ENCODE results near the gene RPTOR. TPM values are rescaled to one million over a fixed set of nuclear protein-coding genes. Genes with fewer than 3 reads are reported as not detected.

RPTOR gene
- total RNA-seq, 1 experiment from 2014 or later: 58.0 TPM

DNA sequence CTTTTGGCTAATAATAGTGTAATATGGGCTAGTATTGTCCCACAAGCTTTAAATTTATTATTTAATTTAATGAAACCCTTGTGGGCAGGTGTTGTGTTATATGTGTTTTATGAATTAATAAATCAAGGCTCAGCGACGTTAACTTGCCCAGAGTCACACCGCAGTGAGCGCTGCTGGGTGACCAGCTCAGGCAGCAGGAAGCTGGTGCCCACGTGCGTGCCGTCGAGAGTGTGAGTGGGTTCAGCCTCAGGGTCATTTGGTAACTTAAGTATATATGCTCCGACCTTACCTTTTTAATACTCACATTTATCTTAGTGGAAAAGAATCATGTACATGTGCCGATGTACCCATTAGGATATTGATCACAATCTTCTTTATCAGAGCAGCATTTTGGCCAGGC, 309.6 kb downstream of the RPTOR start:
- CTCF ChIA-PET: interaction anchor here (0.6 kb wide), 1 partner anchor 155 kb away, joined by 5 read pairs; no protein-coding TSS in a partner anchor
- in situ Hi-C loops (cut with HindIII; ENCODE audit: low pct_unique_long_range_greater_than_20kb, low sequenced_read_pairs) (no loop called here), intact Hi-C loops (cut with micrococcal nuclease; ENCODE audit: unreplicated experiment) (no loop called here)
- H3K27ac ChIP-seq (ENCODE audit: low read length): no peak overlapping the region
- no peaks in the 10 kb centered on the region for H3K36me3 ChIP-seq (ENCODE audit: control insufficient read depth, insufficient read depth, low read length)
- H3K4me3 ChIP-seq (ENCODE audit: low read depth in 2 of 2, low read length in 2 of 2): no peak overlapping the region
- no peaks in the 10 kb centered on the region for H3K27me3 ChIP-seq (ENCODE audit: control insufficient read depth, insufficient read depth, low read length)
- H3K9me3 ChIP-seq (ENCODE audit: control insufficient read depth, insufficient read depth, low read depth, low read length): no peaks in the 10 kb centered on the region
- POLR2A ChIA-PET: no interaction called here
- peaks cover 16% of the 10 kb centered on the region for H3K4me1 ChIP-seq (ENCODE audit: control insufficient read depth, insufficient read depth, low read length)
- BruUV-seq (replicated peaks): no TSS peak
- ATAC-seq (no peak), DNase-seq (ENCODE audit: low read depth, low spot score) (no peak)
- TF ChIP-seq TCF7L2 (IDR thresholded peaks at IDR 0.05; ENCODE audit: low read depth, low read length): no peak

DNA sequence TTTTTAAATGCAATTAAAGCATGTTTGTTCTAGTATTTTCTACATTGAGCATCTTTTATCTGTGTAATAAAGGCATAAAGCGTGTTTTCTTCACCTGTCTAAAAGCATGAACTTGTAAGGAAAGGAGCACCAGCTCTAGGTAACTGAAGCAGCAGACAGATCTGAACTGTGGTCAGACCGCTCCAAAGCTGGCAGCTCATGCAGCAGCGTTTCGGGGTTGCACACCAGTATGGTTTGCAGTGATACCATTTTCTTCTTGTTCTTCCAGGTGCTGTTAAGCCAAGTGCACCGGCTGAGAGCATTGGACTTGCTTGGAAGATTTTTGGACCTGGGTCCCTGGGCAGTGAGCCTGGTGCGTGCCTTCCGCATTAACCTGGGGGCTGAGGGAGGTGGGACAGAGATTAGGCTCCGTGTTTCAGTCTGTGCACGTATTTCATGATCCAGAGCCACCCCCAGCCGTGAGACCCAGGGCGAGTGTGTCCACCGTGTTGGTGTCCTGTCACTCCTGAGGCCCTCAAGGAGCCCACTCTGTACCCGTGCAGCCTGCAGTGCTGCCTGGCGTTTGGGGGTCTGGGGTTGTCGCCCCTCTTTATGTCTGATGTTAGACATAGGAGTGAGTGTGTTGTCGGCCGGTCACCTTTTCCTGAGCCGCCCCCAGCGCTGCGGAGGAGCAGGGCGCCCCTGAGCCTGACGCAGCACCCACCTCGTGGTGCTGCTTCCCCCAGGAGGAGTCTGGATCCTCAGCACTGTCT, 310.7 kb downstream of the RPTOR start:
- POLR2A ChIA-PET: interaction anchor here (0.9 kb wide), 1 partner anchor 240 kb away, joined by 4 read pairs; no protein-coding TSS in a partner anchor
- peak overlapping the region; percentile 88 for H3K27ac ChIP-seq (ENCODE audit: low read length)
- no peaks in the 10 kb centered on the region for H3K9me3 ChIP-seq (ENCODE audit: control insufficient read depth, insufficient read depth, low read depth, low read length)
- intact Hi-C loops (cut with micrococcal nuclease; ENCODE audit: unreplicated experiment): no loop called here
- no peaks in the 10 kb centered on the region for H3K36me3 ChIP-seq (ENCODE audit: control insufficient read depth, insufficient read depth, low read length)
- no peak overlapping the region for H3K4me3 ChIP-seq (ENCODE audit: low read depth in 2 of 2, low read length in 2 of 2)
- ATAC-seq (no peak), DNase-seq (ENCODE audit: low read depth, low spot score) (no peak)
- CTCF ChIA-PET: no interaction called here
- TF ChIP-seq SIN3A (IDR thresholded peaks at IDR 0.05; ENCODE audit: borderline replicate concordance, insufficient read depth, low read depth, low read length) (no peak), POLR2AphosphoS5 (IDR thresholded peaks at IDR 0.05; ENCODE audit: low read depth, low read length) (no peak), TCF7L2 (IDR thresholded peaks at IDR 0.05; ENCODE audit: low read depth, low read length) (no peak)
- TF ChIP-seq, protein P1, sequence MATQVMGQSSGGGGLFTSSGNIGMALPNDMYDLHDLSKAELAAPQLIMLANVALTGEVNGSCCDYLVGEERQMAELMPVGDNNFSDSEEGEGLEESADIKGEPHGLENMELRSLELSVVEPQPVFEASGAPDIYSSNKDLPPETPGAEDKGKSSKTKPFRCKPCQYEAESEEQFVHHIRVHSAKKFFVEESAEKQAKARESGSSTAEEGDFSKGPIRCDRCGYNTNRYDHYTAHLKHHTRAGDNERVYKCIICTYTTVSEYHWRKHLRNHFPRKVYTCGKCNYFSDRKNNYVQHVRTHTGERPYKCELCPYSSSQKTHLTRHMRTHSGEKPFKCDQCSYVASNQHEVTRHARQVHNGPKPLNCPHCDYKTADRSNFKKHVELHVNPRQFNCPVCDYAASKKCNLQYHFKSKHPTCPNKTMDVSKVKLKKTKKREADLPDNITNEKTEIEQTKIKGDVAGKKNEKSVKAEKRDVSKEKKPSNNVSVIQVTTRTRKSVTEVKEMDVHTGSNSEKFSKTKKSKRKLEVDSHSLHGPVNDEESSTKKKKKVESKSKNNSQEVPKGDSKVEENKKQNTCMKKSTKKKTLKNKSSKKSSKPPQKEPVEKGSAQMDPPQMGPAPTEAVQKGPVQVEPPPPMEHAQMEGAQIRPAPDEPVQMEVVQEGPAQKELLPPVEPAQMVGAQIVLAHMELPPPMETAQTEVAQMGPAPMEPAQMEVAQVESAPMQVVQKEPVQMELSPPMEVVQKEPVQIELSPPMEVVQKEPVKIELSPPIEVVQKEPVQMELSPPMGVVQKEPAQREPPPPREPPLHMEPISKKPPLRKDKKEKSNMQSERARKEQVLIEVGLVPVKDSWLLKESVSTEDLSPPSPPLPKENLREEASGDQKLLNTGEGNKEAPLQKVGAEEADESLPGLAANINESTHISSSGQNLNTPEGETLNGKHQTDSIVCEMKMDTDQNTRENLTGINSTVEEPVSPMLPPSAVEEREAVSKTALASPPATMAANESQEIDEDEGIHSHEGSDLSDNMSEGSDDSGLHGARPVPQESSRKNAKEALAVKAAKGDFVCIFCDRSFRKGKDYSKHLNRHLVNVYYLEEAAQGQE (IDR thresholded peaks at IDR 0.05; ENCODE audit: insufficient read depth in 1 of 2, low read depth in 2 of 2, low read length in 1 of 2): no peak
- TF ChIP-seq, protein P2, sequence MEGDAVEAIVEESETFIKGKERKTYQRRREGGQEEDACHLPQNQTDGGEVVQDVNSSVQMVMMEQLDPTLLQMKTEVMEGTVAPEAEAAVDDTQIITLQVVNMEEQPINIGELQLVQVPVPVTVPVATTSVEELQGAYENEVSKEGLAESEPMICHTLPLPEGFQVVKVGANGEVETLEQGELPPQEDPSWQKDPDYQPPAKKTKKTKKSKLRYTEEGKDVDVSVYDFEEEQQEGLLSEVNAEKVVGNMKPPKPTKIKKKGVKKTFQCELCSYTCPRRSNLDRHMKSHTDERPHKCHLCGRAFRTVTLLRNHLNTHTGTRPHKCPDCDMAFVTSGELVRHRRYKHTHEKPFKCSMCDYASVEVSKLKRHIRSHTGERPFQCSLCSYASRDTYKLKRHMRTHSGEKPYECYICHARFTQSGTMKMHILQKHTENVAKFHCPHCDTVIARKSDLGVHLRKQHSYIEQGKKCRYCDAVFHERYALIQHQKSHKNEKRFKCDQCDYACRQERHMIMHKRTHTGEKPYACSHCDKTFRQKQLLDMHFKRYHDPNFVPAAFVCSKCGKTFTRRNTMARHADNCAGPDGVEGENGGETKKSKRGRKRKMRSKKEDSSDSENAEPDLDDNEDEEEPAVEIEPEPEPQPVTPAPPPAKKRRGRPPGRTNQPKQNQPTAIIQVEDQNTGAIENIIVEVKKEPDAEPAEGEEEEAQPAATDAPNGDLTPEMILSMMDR (IDR thresholded peaks at IDR 0.05): no peak
- no TSS peak for BruUV-seq (replicated peaks)
- in situ Hi-C loops (cut with HindIII; ENCODE audit: low pct_unique_long_range_greater_than_20kb, low sequenced_read_pairs): no loop called here
- H3K4me1 ChIP-seq (ENCODE audit: control insufficient read depth, insufficient read depth, low read length): peaks cover 16% of the 10 kb centered on the region
- H3K27me3 ChIP-seq (ENCODE audit: control insufficient read depth, insufficient read depth, low read length): no peaks in the 10 kb centered on the region
